NCI-H1436 (cell line): ENCODE measurements around the gene PTPRK.

Experiments
- DNase-seq: peaks from one replicate; lab custom pipeline; 2025; lab: John Stamatoyannopoulos, UW

Gene PTPRK

GRCh38 chr6:128135325-128135724, 385.1 kb downstream of the PTPRK start:
- DNase-seq: no peak

DNA sequence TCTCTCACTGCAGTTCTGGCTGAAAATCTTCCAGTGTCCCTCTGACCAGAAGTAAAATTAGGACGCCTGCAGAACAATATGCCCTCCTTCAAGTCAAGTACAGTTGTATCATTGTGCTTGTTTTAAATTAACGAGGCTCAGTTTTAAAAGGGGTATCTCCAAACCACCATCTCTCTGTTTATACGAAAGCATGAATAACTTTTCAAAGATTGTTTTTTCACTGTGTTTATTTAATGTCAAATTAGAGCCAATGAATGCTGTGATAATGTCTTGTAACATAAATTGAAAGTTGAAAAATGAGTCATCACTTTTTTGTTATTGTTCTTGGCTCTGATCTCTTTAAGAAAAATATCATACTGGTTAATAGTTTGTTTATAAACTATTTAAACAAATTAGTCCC, 388.8 kb downstream of the PTPRK start:
- DNase-seq: no peak

DNA sequence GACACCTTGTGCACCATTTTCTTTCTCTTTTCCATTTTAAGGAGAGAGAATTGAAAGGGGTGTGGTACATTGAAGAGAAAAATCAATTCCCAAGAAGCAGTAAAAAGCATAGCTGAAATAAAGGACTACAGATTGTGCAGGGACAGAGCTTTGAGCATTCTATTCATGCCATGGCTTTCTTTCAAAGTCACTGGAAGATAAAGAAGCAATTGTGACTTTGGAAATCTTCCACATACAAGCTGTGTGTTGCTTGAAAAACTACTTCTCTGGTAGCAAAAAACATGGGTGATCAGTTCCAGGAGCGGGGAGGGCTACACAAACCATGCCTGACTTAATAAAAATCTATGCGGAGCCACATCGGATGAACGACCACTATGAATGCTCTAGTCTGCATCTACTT, 389.4 kb downstream of the PTPRK start:
- DNase-seq: no peak

GRCh38 chr6:128129679-128130078, 390.7 kb downstream of the PTPRK start:
- no peak for DNase-seq

- no peak for DNase-seq
These were observed 392.7 kb downstream of the PTPRK start for GRCh38 chr6:128127650-128128049.

GRCh38 chr6:128124713-128125112, 395.7 kb downstream of the PTPRK start:
- no peak for DNase-seq

DNA sequence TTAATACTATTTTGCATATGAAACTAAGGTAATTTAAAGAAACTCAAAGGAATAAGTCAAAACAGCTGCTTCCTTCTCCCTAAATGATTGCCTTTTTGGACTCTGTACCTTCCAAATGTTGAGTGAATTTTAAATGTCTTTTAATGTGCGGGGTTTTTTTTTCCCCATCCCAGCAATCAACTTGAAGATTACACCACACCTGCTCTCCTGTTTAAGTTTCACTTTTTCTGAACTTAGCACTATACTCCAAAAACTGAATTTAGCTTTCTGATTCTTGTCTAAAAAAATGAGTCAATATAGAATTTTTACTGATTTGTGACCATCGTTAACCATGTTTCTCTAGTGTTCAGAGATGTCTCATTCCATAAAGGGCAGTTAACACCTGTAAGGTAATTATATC, 398.8 kb downstream of the PTPRK start:
- DNase-seq: no peak

GRCh38 chr6:128121190-128121589, 399.2 kb downstream of the PTPRK start:
- no peak for DNase-seq

DNA sequence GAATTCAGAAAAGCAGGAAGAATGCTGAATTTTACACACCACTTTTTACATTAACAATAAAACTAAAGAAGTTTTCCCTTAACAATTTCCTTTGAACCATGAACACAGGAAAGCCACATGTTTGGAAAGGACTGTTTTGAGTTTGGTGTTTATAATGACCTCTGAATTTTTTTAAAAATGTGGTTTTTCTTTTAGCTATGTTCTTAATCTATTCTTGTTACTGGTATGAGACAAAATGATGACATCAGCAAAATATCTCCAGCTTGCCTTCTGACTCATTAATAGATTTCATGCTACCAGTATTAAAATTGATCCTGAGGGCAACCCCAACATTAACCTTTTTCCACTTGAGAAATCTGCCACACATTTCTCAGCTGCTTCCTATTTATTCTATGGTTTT, 402.0 kb downstream of the PTPRK start:
- DNase-seq: no peak

DNA sequence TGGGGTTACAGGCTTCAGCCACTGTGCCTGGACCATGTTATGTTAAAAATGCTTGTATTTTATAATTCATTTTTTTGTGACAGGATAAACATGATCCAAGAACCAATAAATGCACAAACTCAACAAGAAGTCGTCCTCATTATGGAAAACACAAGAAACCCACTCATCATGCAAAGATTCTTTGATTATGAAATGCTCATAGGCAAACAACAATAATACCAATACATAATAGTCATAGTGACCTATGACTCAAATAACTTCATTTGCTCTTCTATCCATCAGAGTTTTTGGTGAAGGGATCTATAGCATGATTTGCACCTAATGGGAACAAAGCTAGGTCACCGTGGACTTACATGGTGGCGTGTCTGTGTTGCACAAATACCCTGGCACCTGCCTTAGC, 402.5 kb downstream of the PTPRK start:
- DNase-seq: no peak

GRCh38 chr6:128114164-128114563, 406.2 kb downstream of the PTPRK start:
- DNase-seq: no peak

DNA sequence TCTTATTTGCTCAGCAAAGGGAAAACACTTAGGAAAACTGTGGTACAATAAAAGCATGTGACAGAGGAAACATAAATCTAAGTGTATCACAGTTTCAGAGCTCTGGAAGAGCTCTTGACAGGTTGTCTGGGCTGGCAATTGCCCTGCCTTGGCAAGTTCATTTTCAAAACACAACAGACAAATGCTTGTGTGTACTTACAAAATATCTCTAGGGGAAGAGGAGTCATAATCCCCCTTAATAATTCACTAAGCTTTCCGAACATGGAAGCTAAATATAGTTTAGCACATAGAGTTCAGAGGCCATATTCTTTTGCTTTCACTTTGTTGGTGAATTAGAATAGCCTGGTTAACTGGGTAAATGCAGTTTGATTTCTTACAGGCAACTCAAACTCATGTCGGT, 407.9 kb downstream of the PTPRK start:
- no peak for DNase-seq

- DNase-seq: no peak
These were observed 409.3 kb downstream of the PTPRK start for GRCh38 chr6:128111096-128111495.

DNA sequence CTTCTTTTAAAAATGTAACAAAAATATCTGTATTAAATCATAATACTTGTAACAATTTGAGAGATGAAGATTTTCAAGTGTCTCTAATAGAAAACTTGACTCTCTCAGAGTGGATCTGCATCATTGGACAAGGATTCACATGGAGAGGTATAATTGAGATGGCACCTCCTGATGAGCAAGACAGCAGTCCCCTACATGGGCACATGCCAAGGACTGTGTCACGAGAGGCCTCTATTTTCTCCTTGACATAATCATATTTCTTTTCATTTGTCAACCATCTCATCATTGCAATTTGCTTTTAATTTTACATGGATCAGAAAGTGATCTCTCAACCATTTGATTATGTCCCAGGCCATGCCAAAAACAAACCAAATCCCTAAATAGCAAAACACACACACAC, 412.7 kb downstream of the PTPRK start:
- DNase-seq: no peak

DNA sequence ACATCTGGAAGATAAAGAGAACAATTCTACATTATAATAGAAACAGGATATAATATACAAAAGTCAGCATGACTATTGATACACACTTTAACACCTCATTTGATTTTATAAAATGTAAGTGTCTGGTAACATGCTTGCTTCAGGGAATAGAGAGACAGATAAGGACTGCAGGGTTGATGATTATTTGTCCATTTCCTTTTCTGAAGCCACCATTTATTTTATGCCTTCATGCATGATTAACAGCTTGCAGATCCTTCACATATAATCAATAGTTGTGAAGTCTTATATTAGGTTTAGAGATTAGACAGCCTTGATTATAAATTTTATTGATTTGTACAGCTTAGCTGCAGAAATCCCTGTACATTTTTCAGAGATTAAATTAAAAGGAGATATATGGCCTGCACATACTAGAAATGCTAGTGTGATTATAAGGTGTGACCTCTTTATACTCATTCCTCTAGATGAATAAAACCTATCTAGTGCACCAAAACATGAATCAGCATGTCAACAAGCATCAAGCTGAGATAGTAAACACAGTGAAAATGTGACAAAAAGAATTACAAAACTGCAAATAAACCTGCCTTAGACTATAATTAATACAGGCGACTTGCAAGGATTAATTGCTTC, 420.7 kb downstream of the PTPRK start:
- DNase-seq: no peak

GRCh38 chr6:128098000-128098581, 422.3 kb downstream of the PTPRK start:
- DNase-seq: no peak

- DNase-seq: no peak
These were observed 423.4 kb downstream of the PTPRK start for GRCh38 chr6:128097009-128097408.

- no peak for DNase-seq
These were observed 425.0 kb downstream of the PTPRK start for GRCh38 chr6:128095362-128095761.

DNA sequence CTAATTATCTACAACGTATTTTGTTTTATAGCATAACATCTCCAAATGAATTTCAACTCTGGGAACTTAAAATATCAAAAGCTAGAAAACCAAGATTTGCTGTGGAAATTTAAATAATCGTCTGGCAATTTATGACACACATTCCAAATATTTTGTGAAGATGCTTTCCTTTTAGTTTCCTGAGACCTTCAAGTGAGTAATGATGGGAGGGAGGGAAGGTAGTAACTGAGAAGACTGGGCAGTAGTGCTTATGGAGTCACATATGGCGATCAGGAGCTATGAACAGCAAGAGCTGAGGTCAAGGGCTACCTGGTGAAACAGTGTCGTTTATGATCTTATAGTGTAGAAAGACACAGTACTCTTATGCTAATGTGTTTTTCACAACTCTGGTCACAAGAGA, 441.4 kb downstream of the PTPRK start:
- no peak for DNase-seq

DNA sequence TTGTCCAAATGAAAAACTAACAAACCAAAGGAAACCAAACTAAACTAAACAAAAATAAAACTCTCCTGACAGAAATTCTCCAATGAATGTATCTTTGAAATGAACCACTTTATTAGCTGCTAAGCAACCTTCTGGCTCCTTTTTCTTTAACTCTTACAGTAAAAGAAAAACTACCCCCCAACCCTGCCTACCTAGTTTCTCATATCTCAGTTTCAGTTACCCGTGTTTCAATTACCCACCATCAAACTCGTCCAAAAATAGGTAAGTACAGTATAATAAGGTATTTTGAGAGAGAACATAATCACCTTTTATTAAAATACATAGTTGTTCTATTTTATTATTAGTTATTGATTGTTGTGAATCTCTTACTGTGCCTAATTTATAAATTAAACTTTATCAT, 442.1 kb downstream of the PTPRK start:
- DNase-seq: no peak

- DNase-seq: no peak
These were observed 443.6 kb downstream of the PTPRK start for GRCh38 chr6:128076843-128077242.

GRCh38 chr6:128074567-128074966, 445.8 kb downstream of the PTPRK start:
- no peak for DNase-seq

GRCh38 chr6:128073389-128073788, 447.0 kb downstream of the PTPRK start:
- no peak for DNase-seq

GRCh38 chr6:128071212-128071611, 449.2 kb downstream of the PTPRK start:
- DNase-seq: no peak
